Right lobe of liver (tissue), 4 donors: ENCODE data around the gene SVIL.

Experiments used
- CTCF ChIP-seq, 4 donors: fragments of 200-600 bp in 3 of 4; fragments of 450-650 bp in 1 of 4; IDR thresholded peaks; one replicate each; pipeline versions ENCODE4 v1.5.1 to v1.8.0; 2016 to 2022; ENCODE audit warnings: antibody characterized with exemption in 4 of 4, mild to moderate bottlenecking in 2 of 4
- POLR2A ChIP-seq: fragments of 450-650 bp; IDR thresholded peaks from one replicate; pipeline ENCODE4 v1.6.1; 2017; ENCODE audit warnings: antibody characterized with exemption, mild to moderate bottlenecking
- donor health status: DM: no; HTN: no; CAD: no.
- donor health status: DM: no; HTN: no; CAD: no.
- donor health status: DM: no; HTN: yes; CAD: no.

DNA sequence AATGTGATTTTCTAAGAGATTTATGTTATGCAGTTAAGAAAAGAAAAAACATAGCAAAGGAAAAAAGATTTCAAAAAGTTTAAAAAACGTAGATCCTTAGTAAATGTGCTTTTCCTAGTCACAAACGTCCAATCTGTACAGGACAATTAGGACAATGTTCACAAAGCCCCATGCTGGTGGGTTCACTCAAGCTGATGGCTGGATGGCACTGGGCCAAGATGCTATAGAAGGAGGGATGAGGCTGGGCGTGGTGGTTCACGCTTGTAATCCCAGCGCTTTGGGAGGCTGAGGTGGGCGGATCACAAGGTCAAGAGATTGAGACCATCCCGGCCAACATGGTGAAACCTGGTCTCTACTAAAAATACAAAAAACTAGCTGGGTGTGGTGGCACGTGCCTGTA is 22.1 kb downstream of the SVIL start:
- TF ChIP-seq CTCF (IDR thresholded peaks at IDR 0.05) (no peak), POLR2A (no peak)
